Activated B cell treated with CpG ODN at 0.5 μM for 24 hours (primary cell): ENCODE results near the gene TRAPPC11. TPM values are rescaled to one million over a fixed set of nuclear protein-coding genes. Genes with fewer than 3 reads are reported as not detected.

Experiments
- ATAC-seq: fragments of 200-7000 bp; cut with Tn5 transposase; one replicate; pipeline ENCODE4 v1.10.0; 2021; ENCODE audit warnings: low read depth, mild to moderate bottlenecking, moderate library complexity
- CTCF ChIA-PET: fragments of 350-600 bp; sonication (Branson Sonifier 250); formaldehyde crosslinking; loops from one replicate; lab custom pipeline; 2021; ENCODE audit warnings: antibody characterized with exemption; lab: Charles Lee
- POLR2A ChIA-PET: fragments of 350-600 bp; sonication (Branson Sonifier 250); formaldehyde crosslinking; loops from one replicate; lab custom pipeline; 2021; ENCODE audit warnings: antibody characterized with exemption; lab: Charles Lee
- DNase-seq: peaks from one replicate; pipeline ENCODE4 v3.0.0; 2022
- H3K27ac Mint-ChIP-seq: one replicate; pipeline ENCODE4 v1.8.0; 2020; ENCODE audit warnings: mixed read lengths
- H3K27me3 Mint-ChIP-seq: one replicate; pipeline ENCODE4 v1.8.0; 2021; ENCODE audit warnings: mixed read lengths
- H3K36me3 Mint-ChIP-seq: one replicate; pipeline ENCODE4 v1.8.0; 2021; ENCODE audit warnings: low read depth, mixed read lengths
- H3K4me1 Mint-ChIP-seq: one replicate; pipeline ENCODE4 v1.8.0; 2021; ENCODE audit warnings: mixed read lengths
- H3K4me3 Mint-ChIP-seq: one replicate; pipeline ENCODE4 v1.8.0; 2020; ENCODE audit warnings: mild to moderate bottlenecking, mixed read lengths
- H3K9me3 Mint-ChIP-seq: one replicate; pipeline ENCODE4 v1.8.0; 2020; ENCODE audit warnings: mixed read lengths
- intact Hi-C: fragments of 100-400 bp; cut with micrococcal nuclease; formaldehyde crosslinking; loops from one replicate; pipeline ENCODE4 v1.15.1; 2024
- total RNA-seq: library from RNA; stranded (reverse); gene quantifications from 2 replicates; pipeline ENCODE4 v1.2.3, GENCODE V29; 2022
- TF ChIP-seq, protein P1 (sequence below): fragments of 200-600 bp; IDR thresholded peaks from one replicate; pipeline ENCODE4 v1.8.0; 2022; ENCODE audit warnings: antibody characterized with exemption, mild to moderate bottlenecking

Gene TRAPPC11
- total RNA-seq, 1 donor from 2014 or later = 45.2 TPM

DNA sequence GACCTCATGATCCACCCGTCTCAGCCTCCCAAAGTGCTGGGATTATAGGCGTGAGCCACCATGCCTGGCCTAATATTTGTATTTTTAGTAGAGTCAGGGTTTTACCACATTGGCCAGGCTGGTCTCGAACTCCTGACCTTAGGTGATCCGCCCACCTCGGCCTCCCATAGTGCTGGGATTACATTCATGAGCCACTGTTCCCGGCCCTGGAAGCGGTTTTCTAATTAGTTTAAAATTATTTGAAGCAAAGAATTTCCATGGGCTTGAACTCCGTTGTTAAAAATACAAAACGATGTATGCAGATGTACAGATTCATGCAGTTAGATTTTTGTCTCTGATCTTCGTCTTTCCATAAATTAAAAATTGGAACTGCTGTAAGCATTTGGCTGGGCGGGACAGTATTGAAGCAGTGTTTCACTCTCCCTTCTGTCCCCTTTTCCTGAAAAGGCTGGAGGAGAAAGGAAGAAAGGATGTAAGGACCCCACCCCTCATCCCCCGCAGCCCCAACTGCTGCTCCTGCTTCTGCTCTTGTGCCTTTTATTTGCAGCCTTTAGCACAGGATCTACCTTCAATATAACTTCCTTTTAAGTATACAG lies 12.0 kb downstream of the TRAPPC11 start:
- H3K27me3 Mint-ChIP-seq = no peaks in the 10 kb centered on the region
- peaks cover 73% of the 10 kb centered on the region for H3K36me3 Mint-ChIP-seq

DNA sequence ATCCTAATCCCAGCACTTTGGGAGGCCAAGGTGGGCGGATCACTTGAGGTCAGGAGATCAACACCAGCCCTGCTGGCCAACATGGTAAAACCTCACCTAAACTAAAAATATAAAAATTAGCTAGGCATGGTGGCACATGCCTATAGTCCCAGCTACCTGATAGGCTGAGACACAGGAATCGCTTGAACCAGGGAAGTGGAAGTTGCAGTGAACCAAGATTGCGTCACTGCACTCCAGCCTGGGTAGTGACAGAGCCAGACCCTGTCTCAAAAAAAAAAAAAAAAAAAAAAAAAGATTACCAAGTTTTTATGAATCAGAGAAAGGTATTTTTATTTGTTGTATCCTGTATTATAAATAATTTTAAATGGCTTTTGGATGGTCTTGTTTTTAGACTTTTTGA lies 15.1 kb downstream of the TRAPPC11 start:
- CTCF ChIA-PET = no interaction called here
- no peaks in the 10 kb centered on the region for H3K9me3 Mint-ChIP-seq

More for the DNA sequence above, 12.0 kb downstream of the TRAPPC11 start:
- POLR2A ChIA-PET = no interaction called here
- TF ChIP-seq, protein P1, sequence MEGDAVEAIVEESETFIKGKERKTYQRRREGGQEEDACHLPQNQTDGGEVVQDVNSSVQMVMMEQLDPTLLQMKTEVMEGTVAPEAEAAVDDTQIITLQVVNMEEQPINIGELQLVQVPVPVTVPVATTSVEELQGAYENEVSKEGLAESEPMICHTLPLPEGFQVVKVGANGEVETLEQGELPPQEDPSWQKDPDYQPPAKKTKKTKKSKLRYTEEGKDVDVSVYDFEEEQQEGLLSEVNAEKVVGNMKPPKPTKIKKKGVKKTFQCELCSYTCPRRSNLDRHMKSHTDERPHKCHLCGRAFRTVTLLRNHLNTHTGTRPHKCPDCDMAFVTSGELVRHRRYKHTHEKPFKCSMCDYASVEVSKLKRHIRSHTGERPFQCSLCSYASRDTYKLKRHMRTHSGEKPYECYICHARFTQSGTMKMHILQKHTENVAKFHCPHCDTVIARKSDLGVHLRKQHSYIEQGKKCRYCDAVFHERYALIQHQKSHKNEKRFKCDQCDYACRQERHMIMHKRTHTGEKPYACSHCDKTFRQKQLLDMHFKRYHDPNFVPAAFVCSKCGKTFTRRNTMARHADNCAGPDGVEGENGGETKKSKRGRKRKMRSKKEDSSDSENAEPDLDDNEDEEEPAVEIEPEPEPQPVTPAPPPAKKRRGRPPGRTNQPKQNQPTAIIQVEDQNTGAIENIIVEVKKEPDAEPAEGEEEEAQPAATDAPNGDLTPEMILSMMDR = no peak
- Mint-ChIP-seq H3K4me3 (no peak overlapping the region), H3K27ac (no peak overlapping the region), H3K4me1 (no peaks in the 10 kb centered on the region), H3K9me3 (no peaks in the 10 kb centered on the region)
- DNase-seq = no peak
- no peak for ATAC-seq
- CTCF ChIA-PET = no interaction called here
- intact Hi-C loops = no loop called here

DNA sequence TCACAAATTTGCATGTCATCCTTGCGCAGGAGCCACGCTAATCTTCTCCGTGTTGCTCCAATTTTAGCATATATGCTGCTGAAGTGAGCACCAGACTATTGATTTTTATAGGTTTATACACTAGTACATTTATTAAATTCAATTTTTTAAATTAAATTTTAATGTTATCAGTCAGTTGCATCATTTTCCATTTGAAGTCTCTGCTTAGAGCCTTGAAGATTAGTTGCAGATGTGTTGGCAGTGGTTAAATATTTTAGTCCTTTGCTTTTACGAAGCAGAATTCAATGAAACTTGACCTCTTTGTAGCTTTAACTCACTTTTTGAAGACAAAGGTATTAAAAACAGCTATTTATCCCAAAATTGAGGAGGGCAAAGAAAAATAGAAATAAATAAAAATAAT lies 16.5 kb downstream of the TRAPPC11 start:
- Mint-ChIP-seq H3K27ac (no peak overlapping the region), H3K36me3 (peaks cover 74% of the 10 kb centered on the region), H3K4me3 (no peak overlapping the region), H3K4me1 (no peaks in the 10 kb centered on the region), H3K27me3 (no peaks in the 10 kb centered on the region), H3K9me3 (no peaks in the 10 kb centered on the region)
- ChIA-PET CTCF (no interaction called here), POLR2A (no interaction called here)
- ATAC-seq (no peak), DNase-seq (no peak)
- intact Hi-C loops = no loop called here
- TF ChIP-seq, protein P1 = no peak

More for the DNA sequence above, 15.1 kb downstream of the TRAPPC11 start:
- Mint-ChIP-seq H3K4me1 (no peaks in the 10 kb centered on the region), H3K27ac (no peak overlapping the region), H3K36me3 (peaks cover 74% of the 10 kb centered on the region), H3K4me3 (no peak overlapping the region), H3K27me3 (no peaks in the 10 kb centered on the region)
- POLR2A ChIA-PET = no interaction called here
- ATAC-seq (no peak), DNase-seq (no peak)
- TF ChIP-seq, protein P1 = no peak
- intact Hi-C loops = no loop called here

DNA sequence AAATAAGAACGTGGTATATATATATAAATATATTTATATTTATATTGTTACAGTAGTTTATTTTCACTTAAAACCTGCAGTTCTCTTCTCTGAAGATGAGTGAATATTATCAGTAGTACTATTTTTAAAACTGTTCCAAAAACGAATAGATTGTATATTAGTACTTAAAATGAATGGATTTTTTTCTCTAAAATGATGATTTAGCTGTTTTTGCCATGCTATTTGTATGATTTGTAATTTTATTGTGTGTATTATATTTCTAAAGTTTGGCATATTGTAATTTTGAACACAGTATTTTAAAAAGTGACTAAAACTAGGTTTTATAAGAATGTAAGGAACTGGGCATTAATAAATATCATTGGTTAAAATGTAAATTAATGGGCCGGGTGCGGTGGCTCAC lies 22.0 kb downstream of the TRAPPC11 start:
- ATAC-seq (no peak), DNase-seq (no peak)
- Mint-ChIP-seq H3K4me1 (no peaks in the 10 kb centered on the region), H3K4me3 (no peak overlapping the region), H3K27me3 (no peaks in the 10 kb centered on the region), H3K27ac (no peak overlapping the region), H3K36me3 (peaks cover 76% of the 10 kb centered on the region), H3K9me3 (no peaks in the 10 kb centered on the region)
- intact Hi-C loops = no loop called here
- CTCF ChIA-PET = no interaction called here
- TF ChIP-seq, protein P1 = no peak
- POLR2A ChIA-PET = interaction anchor here (0.7 kb wide), 1 partner anchor 13 kb away, joined by 5 read pairs; no protein-coding TSS in a partner anchor

DNA sequence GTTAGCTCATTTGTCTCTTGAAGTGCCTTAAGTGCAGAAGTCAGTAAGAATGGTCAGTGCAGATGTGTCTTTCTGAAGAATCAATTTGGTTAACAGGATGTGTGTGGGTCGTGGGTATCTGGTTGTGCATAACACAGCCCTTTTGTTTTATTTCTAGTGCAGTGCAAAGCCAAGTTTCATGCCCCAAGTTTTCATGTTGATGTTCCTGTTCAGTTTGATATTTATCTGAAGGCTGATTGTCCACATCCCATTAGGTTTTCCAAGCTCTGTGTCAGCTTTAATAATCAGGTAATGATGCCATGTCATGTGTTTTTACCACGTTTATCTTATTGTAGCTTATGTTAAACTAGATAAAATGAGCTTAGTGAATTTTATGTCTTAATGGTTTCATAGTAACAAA lies 27.4 kb downstream of the TRAPPC11 start:
- DNase-seq (no peak), ATAC-seq (no peak)
- POLR2A ChIA-PET = no interaction called here
- H3K4me3 Mint-ChIP-seq = no peak overlapping the region
- no peak overlapping the region for H3K27ac Mint-ChIP-seq
- no peaks in the 10 kb centered on the region for H3K4me1 Mint-ChIP-seq
- intact Hi-C loops = no loop called here
- TF ChIP-seq, protein P1 = no peak
- H3K27me3 Mint-ChIP-seq = no peaks in the 10 kb centered on the region
- peaks cover 72% of the 10 kb centered on the region for H3K36me3 Mint-ChIP-seq
- H3K9me3 Mint-ChIP-seq = no peaks in the 10 kb centered on the region
- CTCF ChIA-PET = interaction anchor here (0.6 kb wide), 1 partner anchor 1410 kb away, joined by 4 read pairs; no protein-coding TSS in a partner anchor
